Panc1 (cell line): ENCODE data around the gene ANO2. TPM values are rescaled to one million over a fixed set of nuclear protein-coding genes. Genes with fewer than 3 reads are reported as not detected.

ENCODE experiments used
- ATAC-seq: fragments of 200-7000 bp; cut with Tn5 transposase; 2 replicates; pipeline ENCODE4 v1.9.1; 2020; ENCODE audit warnings: mild to moderate bottlenecking, moderate library complexity
- BruUV-seq: library from RNA; stranded (reverse); fragments of 400-500 nt; replicated peaks from 2 replicates; lab custom pipeline; 2021; lab: Mats Ljungman, UMichigan
- CTCF ChIA-PET: fragments of 300-600 bp; sonication (Branson Sonifier 250); formaldehyde crosslinking; loops from one replicate; lab custom pipeline; 2022; ENCODE audit warnings: antibody characterized with exemption; lab: Charles Lee
- POLR2A ChIA-PET: fragments of 300-600 bp; sonication (Branson Sonifier 250); formaldehyde crosslinking; loops from one replicate; lab custom pipeline; 2022; ENCODE audit warnings: antibody characterized with exemption; lab: Charles Lee
- DNase-seq: peaks from one replicate; pipeline ENCODE4 v3.0.0-alpha.2; 2010; ENCODE audit warnings: low read depth, low spot score
- H3K27ac ChIP-seq: 2 replicates; pipeline ENCODE4 v1.5.1; 2011; ENCODE audit warnings: mild to moderate bottlenecking, low read length, inconsistent platforms
- H3K27me3 ChIP-seq: fragments of 200-500 bp; sonication (Bioruptor generic); 2 replicates; pipeline ENCODE4 v1.6.0; 2014; ENCODE audit warnings: low read length, inconsistent platforms; ENCODE audit not compliant: control insufficient read depth, insufficient read depth
- H3K36me3 ChIP-seq: fragments of 200-500 bp; sonication (Bioruptor generic); 2 replicates; pipeline ENCODE4 v1.5.1; 2014; ENCODE audit warnings: inconsistent platforms, mild to moderate bottlenecking, low read length, moderate library complexity; ENCODE audit not compliant: control insufficient read depth, insufficient read depth
- H3K4me1 ChIP-seq: 2 replicates; pipeline ENCODE4 v1.5.1; 2011; ENCODE audit warnings: inconsistent platforms, mild to moderate bottlenecking, low read length, moderate library complexity; ENCODE audit not compliant: control insufficient read depth, insufficient read depth
- H3K4me3 ChIP-seq, 2 experiments: 2 replicates each; pipeline ENCODE4 v1.5.1; 2011 to 2012; ENCODE audit warnings: low read depth in 2 of 2, low read length in 2 of 2, mild to moderate bottlenecking in 2 of 2, inconsistent platforms in 1 of 2, moderate library complexity in 1 of 2
- H3K9me3 ChIP-seq: fragments of 200-500 bp; sonication (Bioruptor generic); 2 replicates; pipeline ENCODE4 v1.5.1; 2014; ENCODE audit warnings: low read depth, mild to moderate bottlenecking, inconsistent platforms, low read length, moderate library complexity; ENCODE audit not compliant: control insufficient read depth, insufficient read depth
- CTCF ChIP-seq: fragments of 450-650 bp; IDR thresholded peaks from 2 replicates; pipeline ENCODE4 v1.5.1; 2017; ENCODE audit warnings: mild to moderate bottlenecking
- POLR2AphosphoS5 ChIP-seq: IDR thresholded peaks from 2 replicates; pipeline ENCODE4 v1.6.1; 2012; ENCODE audit warnings: mild to moderate bottlenecking, low read depth, low read length, moderate library complexity
- SIN3A ChIP-seq: IDR thresholded peaks from 2 replicates; pipeline ENCODE4 v1.6.1; 2012; ENCODE audit warnings: low read depth, mild to moderate bottlenecking, low read length, moderate library complexity, borderline replicate concordance; ENCODE audit not compliant: insufficient read depth
- TCF7L2 ChIP-seq: IDR thresholded peaks from 2 replicates; pipeline ENCODE4 v1.6.1; 2011; ENCODE audit warnings: mild to moderate bottlenecking, low read depth, low read length, inconsistent platforms
- in situ Hi-C: cut with HindIII; loops from 2 replicates; pipeline ENCODE4 v1.10.0; 2016; ENCODE audit warnings: low sequenced_read_pairs, low pct_unique_long_range_greater_than_20kb
- intact Hi-C: fragments of 100-400 bp; cut with micrococcal nuclease; formaldehyde crosslinking; loops from one replicate; pipeline ENCODE4 v1.10.0; 2022; ENCODE audit not compliant: unreplicated experiment
- total RNA-seq: library from RNA; stranded (reverse); gene quantifications from one replicate; pipeline ENCODE4 v1.2.1, GENCODE V29; 2021; ENCODE audit not compliant: unreplicated experiment
- TF ChIP-seq, protein P1 (sequence below), 2 experiments: IDR thresholded peaks; 2 replicates each; pipeline ENCODE4 v1.6.1; 2011 to 2012; ENCODE audit warnings: low read depth in 2 of 2, control low read depth in 1 of 2, low read length in 1 of 2, mild to moderate bottlenecking in 1 of 2, moderate library complexity in 1 of 2; ENCODE audit not compliant: insufficient read depth in 1 of 2

The ANO2 gene
- total RNA-seq, 1 experiment from 2014 or later = not detected

GRCh38 chr12:5690240-5690639 lies 254.8 kb downstream of the ANO2 start:
- no TSS peak for BruUV-seq
- TF ChIP-seq CTCF = no peak
- TF ChIP-seq TCF7L2 = no peak
- TF ChIP-seq, protein P1, sequence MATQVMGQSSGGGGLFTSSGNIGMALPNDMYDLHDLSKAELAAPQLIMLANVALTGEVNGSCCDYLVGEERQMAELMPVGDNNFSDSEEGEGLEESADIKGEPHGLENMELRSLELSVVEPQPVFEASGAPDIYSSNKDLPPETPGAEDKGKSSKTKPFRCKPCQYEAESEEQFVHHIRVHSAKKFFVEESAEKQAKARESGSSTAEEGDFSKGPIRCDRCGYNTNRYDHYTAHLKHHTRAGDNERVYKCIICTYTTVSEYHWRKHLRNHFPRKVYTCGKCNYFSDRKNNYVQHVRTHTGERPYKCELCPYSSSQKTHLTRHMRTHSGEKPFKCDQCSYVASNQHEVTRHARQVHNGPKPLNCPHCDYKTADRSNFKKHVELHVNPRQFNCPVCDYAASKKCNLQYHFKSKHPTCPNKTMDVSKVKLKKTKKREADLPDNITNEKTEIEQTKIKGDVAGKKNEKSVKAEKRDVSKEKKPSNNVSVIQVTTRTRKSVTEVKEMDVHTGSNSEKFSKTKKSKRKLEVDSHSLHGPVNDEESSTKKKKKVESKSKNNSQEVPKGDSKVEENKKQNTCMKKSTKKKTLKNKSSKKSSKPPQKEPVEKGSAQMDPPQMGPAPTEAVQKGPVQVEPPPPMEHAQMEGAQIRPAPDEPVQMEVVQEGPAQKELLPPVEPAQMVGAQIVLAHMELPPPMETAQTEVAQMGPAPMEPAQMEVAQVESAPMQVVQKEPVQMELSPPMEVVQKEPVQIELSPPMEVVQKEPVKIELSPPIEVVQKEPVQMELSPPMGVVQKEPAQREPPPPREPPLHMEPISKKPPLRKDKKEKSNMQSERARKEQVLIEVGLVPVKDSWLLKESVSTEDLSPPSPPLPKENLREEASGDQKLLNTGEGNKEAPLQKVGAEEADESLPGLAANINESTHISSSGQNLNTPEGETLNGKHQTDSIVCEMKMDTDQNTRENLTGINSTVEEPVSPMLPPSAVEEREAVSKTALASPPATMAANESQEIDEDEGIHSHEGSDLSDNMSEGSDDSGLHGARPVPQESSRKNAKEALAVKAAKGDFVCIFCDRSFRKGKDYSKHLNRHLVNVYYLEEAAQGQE (IDR thresholded peaks at IDR 0.05; ENCODE audit: insufficient read depth in 1 of 2, low read depth in 2 of 2, low read length in 1 of 2) = no peak
- no peak for TF ChIP-seq POLR2AphosphoS5
- TF ChIP-seq SIN3A = no peak
- POLR2A ChIA-PET = no interaction called here
- intact Hi-C loops (no loop called here), in situ Hi-C loops (no loop called here)
- H3K27ac ChIP-seq = no peak overlapping the region
- H3K36me3 ChIP-seq = no peaks in the 10 kb centered on the region
- H3K27me3 ChIP-seq = no peaks in the 10 kb centered on the region
- no peak for ATAC-seq
- no peaks in the 10 kb centered on the region for H3K9me3 ChIP-seq
- DNase-seq = no peak
- CTCF ChIA-PET = no interaction called here
- no peak overlapping the region for H3K4me3 ChIP-seq
- H3K4me1 ChIP-seq = no peaks in the 10 kb centered on the region

GRCh38 chr12:5689773-5690172 lies 255.3 kb downstream of the ANO2 start:
- Histone ChIP-seq H3K27ac (no peak overlapping the region), H3K27me3 (no peaks in the 10 kb centered on the region), H3K4me1 (no peaks in the 10 kb centered on the region), H3K9me3 (no peaks in the 10 kb centered on the region), H3K36me3 (no peaks in the 10 kb centered on the region), H3K4me3 (no peak overlapping the region)
- CTCF ChIA-PET = no interaction called here
- TF ChIP-seq, protein P1 (IDR thresholded peaks at IDR 0.05; ENCODE audit: insufficient read depth in 1 of 2, low read depth in 2 of 2, low read length in 1 of 2) = no peak
- TF ChIP-seq CTCF = no peak
- ATAC-seq (no peak), DNase-seq (no peak)
- POLR2A ChIA-PET = no interaction called here
- in situ Hi-C loops (no loop called here), intact Hi-C loops (no loop called here)
- no TSS peak for BruUV-seq
